Astrocyte (in vitro differentiated cells and primary cell): ENCODE data around the gene GSTA2. TPM values are rescaled to one million over a fixed set of nuclear protein-coding genes. Genes with fewer than 3 reads are reported as not detected.
"Not testable (repeated sequence)": the region's sequence is repeated elsewhere in the genome, so short reads cannot be mapped to it uniquely, and the experiment has no call there.

ENCODE experiments used
- DNase-seq: peaks from one replicate; pipeline ENCODE4 v3.0.0-alpha.2; 2010; ENCODE audit warnings: low read depth
- FAIRE-seq: peaks from 2 replicates; lab custom pipeline; 2011; peaks lifted over from hg19 to GRCh38; lab: Jason Lieb, UNC
- H2AFZ ChIP-seq: 2 replicates; pipeline ENCODE4 v1.6.0; 2012; ENCODE audit warnings: low read depth, low read length, inconsistent platforms
- H3K27ac ChIP-seq: 2 replicates; pipeline ENCODE4 v1.5.1; 2011; ENCODE audit warnings: low read depth, low read length, inconsistent platforms
- H3K27me3 ChIP-seq: 2 replicates; pipeline ENCODE4 v1.6.0; 2011; ENCODE audit warnings: low read length, inconsistent platforms; ENCODE audit not compliant: insufficient read depth
- H3K36me3 ChIP-seq: 2 replicates; pipeline ENCODE4 v1.5.1; 2011; ENCODE audit warnings: low read length, inconsistent platforms; ENCODE audit not compliant: insufficient read depth
- H3K4me1 ChIP-seq: 2 replicates; pipeline ENCODE4 v1.5.1; 2011; ENCODE audit warnings: low read length, inconsistent platforms; ENCODE audit not compliant: insufficient read depth
- H3K4me2 ChIP-seq: 2 replicates; pipeline ENCODE4 v1.6.0; 2012; ENCODE audit warnings: low read length, inconsistent platforms
- H3K4me3 ChIP-seq: 2 replicates; pipeline ENCODE4 v1.5.1; 2011; ENCODE audit warnings: low read depth, mild to moderate bottlenecking, low read length, inconsistent platforms; ENCODE audit not compliant: insufficient read depth
- H3K79me2 ChIP-seq: 2 replicates; pipeline ENCODE4 v1.6.0; 2012; ENCODE audit warnings: mild to moderate bottlenecking, low read length, inconsistent platforms; ENCODE audit not compliant: insufficient read depth
- H3K9ac ChIP-seq: 2 replicates; pipeline ENCODE4 v1.6.0; 2012; ENCODE audit warnings: mild to moderate bottlenecking, low read length, inconsistent platforms
- H3K9me3 ChIP-seq: 2 replicates; pipeline ENCODE4 v1.5.1; 2012; ENCODE audit warnings: low read depth, mild to moderate bottlenecking, low read length, inconsistent platforms; ENCODE audit not compliant: insufficient read depth
- H4K20me1 ChIP-seq: 2 replicates; pipeline ENCODE4 v1.6.0; 2012; ENCODE audit warnings: low read length, inconsistent platforms; ENCODE audit not compliant: insufficient read depth
- H3K27ac Mint-ChIP-seq: one replicate; pipeline ENCODE4 v1.8.0; 2021; ENCODE audit warnings: mild to moderate bottlenecking, mixed read lengths; ENCODE audit not compliant: unreplicated experiment
- H3K27me3 Mint-ChIP-seq: one replicate; pipeline ENCODE4 v1.8.0; 2021; ENCODE audit warnings: low read depth, mixed read lengths; ENCODE audit not compliant: unreplicated experiment
- H3K36me3 Mint-ChIP-seq: one replicate; pipeline ENCODE4 v1.8.0; 2021; ENCODE audit warnings: low read depth, mixed read lengths; ENCODE audit not compliant: unreplicated experiment
- H3K4me1 Mint-ChIP-seq: one replicate; pipeline ENCODE4 v1.8.0; 2021; ENCODE audit warnings: low read depth, mixed read lengths; ENCODE audit not compliant: unreplicated experiment
- H3K4me3 Mint-ChIP-seq: one replicate; pipeline ENCODE4 v1.8.0; 2021; ENCODE audit warnings: mild to moderate bottlenecking, moderate library complexity, mixed read lengths; ENCODE audit not compliant: unreplicated experiment
- H3K9me3 Mint-ChIP-seq: one replicate; pipeline ENCODE4 v1.8.0; 2021; ENCODE audit warnings: mild to moderate bottlenecking, mixed read lengths; ENCODE audit not compliant: unreplicated experiment
- EZH2 ChIP-seq: IDR thresholded peaks from 2 replicates; pipeline ENCODE4 v1.6.1; 2012; ENCODE audit warnings: mild to moderate bottlenecking, low read length, inconsistent platforms; ENCODE audit not compliant: insufficient read depth
- total RNA-seq: library from RNA; stranded (reverse); gene quantifications from 2 replicates; pipeline ENCODE4 v1.2.1, GENCODE V29; 2021
- TF ChIP-seq, protein P1 (sequence below): IDR thresholded peaks from 2 replicates; pipeline ENCODE4 v1.5.1; 2011; ENCODE audit warnings: low read depth, mild to moderate bottlenecking, inconsistent platforms, low read length, moderate library complexity; ENCODE audit not compliant: insufficient read depth

GSTA2 gene
- total RNA-seq, 1 donor from 2014 or later, result not detected

DNA sequence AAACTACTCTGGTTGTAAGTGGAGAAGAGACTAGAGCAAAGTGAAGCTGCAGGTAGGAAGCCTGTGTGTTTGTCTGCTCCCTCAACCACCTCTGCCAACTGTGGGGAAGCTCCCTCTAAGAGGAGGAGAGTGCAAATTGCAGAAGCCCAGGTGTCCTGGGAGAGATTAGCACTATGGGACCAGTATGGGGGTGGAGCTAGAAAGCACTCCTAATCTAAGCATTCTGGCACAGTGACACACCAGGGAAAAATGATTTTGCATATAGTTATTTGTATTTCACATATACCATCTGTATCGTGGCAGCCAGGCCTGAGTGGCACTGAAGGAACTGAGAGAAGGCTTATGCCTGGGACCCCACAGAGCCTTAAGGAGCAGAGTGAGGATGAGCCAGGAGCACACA is 27.6 kb upstream of the GSTA2 start:
- no peak for DNase-seq
- Histone ChIP-seq H3K9ac (no peak overlapping the region), H3K27ac (no peak overlapping the region), H3K27me3 (no peaks in the 10 kb centered on the region), H3K79me2 (no peaks in the 10 kb centered on the region), H3K36me3 (no peaks in the 10 kb centered on the region), H3K4me1 (no peaks in the 10 kb centered on the region), H3K4me3 (no peak overlapping the region), H3K4me2 (no peak overlapping the region), H2AFZ (no peak overlapping the region), H3K9me3 (no peaks in the 10 kb centered on the region), H4K20me1 (no peaks in the 10 kb centered on the region)
- Mint-ChIP-seq H3K27me3 (peaks cover 4% of the 10 kb centered on the region), H3K9me3 (peaks cover 19% of the 10 kb centered on the region), H3K4me3 (no peak overlapping the region), H3K4me1 (peaks cover 26% of the 10 kb centered on the region), H3K36me3 (no peaks in the 10 kb centered on the region), H3K27ac (peak overlapping the region; percentile 84)
- FAIRE-seq, result no peak
- no peak for TF ChIP-seq EZH2
- TF ChIP-seq, protein P1, sequence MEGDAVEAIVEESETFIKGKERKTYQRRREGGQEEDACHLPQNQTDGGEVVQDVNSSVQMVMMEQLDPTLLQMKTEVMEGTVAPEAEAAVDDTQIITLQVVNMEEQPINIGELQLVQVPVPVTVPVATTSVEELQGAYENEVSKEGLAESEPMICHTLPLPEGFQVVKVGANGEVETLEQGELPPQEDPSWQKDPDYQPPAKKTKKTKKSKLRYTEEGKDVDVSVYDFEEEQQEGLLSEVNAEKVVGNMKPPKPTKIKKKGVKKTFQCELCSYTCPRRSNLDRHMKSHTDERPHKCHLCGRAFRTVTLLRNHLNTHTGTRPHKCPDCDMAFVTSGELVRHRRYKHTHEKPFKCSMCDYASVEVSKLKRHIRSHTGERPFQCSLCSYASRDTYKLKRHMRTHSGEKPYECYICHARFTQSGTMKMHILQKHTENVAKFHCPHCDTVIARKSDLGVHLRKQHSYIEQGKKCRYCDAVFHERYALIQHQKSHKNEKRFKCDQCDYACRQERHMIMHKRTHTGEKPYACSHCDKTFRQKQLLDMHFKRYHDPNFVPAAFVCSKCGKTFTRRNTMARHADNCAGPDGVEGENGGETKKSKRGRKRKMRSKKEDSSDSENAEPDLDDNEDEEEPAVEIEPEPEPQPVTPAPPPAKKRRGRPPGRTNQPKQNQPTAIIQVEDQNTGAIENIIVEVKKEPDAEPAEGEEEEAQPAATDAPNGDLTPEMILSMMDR, result no peak

DNA sequence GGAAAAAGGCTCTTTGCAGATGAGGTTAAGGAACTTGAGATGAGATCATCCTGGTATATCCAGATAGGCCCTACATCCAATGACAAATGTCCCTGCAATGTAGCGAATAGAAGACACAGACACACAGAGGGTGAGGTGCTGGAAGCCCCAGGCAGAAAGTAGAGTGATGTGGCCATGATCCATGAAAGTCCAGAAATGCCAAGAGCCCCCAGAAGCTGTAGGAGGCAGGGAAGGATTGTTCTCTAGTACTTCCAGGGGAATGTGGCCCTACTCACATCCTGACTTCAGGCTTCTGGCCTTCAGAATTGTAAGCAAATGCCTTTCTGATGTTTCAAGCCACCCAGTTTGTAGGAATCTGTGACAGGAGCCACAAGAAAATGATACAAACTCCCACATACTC is 26.4 kb upstream of the GSTA2 start:
- not testable (repeated sequence) for H3K36me3 ChIP-seq, H3K79me2 ChIP-seq, H3K27me3 ChIP-seq, H3K9ac ChIP-seq, H4K20me1 ChIP-seq, H3K27me3 Mint-ChIP-seq, H3K4me2 ChIP-seq, H3K4me3 Mint-ChIP-seq, H3K4me3 ChIP-seq, H2AFZ ChIP-seq, H3K9me3 ChIP-seq, H3K36me3 Mint-ChIP-seq, H3K27ac ChIP-seq, H3K4me1 ChIP-seq
- peak; percentile 49 for DNase-seq
- Mint-ChIP-seq H3K27ac (peak overlapping the region; percentile 84), H3K9me3 (peaks cover 19% of the 10 kb centered on the region), H3K4me1 (peaks cover 26% of the 10 kb centered on the region)
- FAIRE-seq, result peak; percentile 76

DNA sequence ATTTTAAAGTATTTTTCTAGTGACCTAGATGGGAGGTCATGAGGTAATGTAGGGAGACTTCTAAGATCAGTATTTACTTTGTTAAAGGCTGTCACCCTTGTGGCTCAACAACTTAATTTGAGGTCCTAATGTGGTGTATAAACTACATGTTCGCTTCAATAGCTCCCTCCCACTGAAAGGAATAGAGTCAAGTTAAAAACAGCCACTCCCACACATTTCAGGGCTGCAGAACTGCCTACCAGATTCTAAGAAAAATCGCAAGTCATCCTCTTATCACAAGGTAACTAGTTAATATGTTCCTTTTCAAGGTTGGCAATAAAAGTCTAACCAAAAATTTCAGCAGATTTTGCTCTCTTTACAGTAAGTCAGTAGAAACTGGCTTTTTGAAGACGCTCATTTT is 25.2 kb upstream of the GSTA2 start:
- DNase-seq (peak; percentile 30), FAIRE-seq (no peak)
- Mint-ChIP-seq H3K27me3 (no peaks in the 10 kb centered on the region), H3K4me1 (peaks cover 26% of the 10 kb centered on the region), H3K27ac (peak overlapping the region; percentile 84), H3K4me3 (no peak overlapping the region), H3K9me3 (peaks cover 18% of the 10 kb centered on the region), H3K36me3 (no peaks in the 10 kb centered on the region)
- Histone ChIP-seq H3K79me2 (no peaks in the 10 kb centered on the region), H2AFZ (no peak overlapping the region), H3K27me3 (no peaks in the 10 kb centered on the region), H3K4me1 (no peaks in the 10 kb centered on the region), H3K4me3 (no peak overlapping the region), H3K36me3 (no peaks in the 10 kb centered on the region), H3K9ac (no peak overlapping the region), H3K4me2 (no peak overlapping the region), H4K20me1 (no peaks in the 10 kb centered on the region), H3K27ac (no peak overlapping the region), H3K9me3 (no peaks in the 10 kb centered on the region)
- TF ChIP-seq, protein P1, result no peak
- TF ChIP-seq EZH2, result no peak
